GM19238 (cell line): ENCODE results near the gene MAPK12.

Experiments used
- DNase-seq: peaks from one replicate; pipeline ENCODE4 v3.0.0; 2011; ENCODE audit warnings: low spot score; ENCODE audit not compliant: insufficient read length

MAPK12 gene

GRCh38 chr22:50261615-50262459 is at the start of gene MAPK12:
Gene MAPK12, minus strand, starts transcription at chr22:50261683. Its CDS starts 174 bp downstream, at chr22:50261509.
- peak; percentile 93 for DNase-seq

- no peak for DNase-seq
Measured at GRCh38 chr22:50310949-50311444, 49.5 kb upstream of the MAPK12 start.

- DNase-seq: no peak
Measured at GRCh38 chr22:50310031-50310722, 48.7 kb upstream of the MAPK12 start.

GRCh38 chr22:50309601-50309991 is 48.1 kb upstream of the MAPK12 start:
- DNase-seq: no peak

GRCh38 chr22:50308986-50309600 is 47.6 kb upstream of the MAPK12 start:
- DNase-seq: no peak

- no peak for DNase-seq
Measured at GRCh38 chr22:50308597-50308935, 47.1 kb upstream of the MAPK12 start.

- DNase-seq: no peak
Measured at GRCh38 chr22:50307890-50308596, 46.6 kb upstream of the MAPK12 start.

- peak; percentile 91 for DNase-seq
Measured at GRCh38 chr22:50306753-50307749, 45.6 kb upstream of the MAPK12 start, which contains the start of gene PLXNB2. Gene PLXNB2, minus strand, starts transcription at chr22:50307646. Its CDS starts 17,062 bp downstream, at chr22:50290584.

- DNase-seq: no peak
Measured at GRCh38 chr22:50305923-50306566, 44.6 kb upstream of the MAPK12 start.

- no peak for DNase-seq
Measured at GRCh38 chr22:50305393-50305922, 44.0 kb upstream of the MAPK12 start.

- DNase-seq: no peak
Measured at GRCh38 chr22:50304528-50305392, 43.3 kb upstream of the MAPK12 start.

- no peak for DNase-seq
Measured at GRCh38 chr22:50303848-50304527, 42.5 kb upstream of the MAPK12 start.

- DNase-seq: no peak
Measured at GRCh38 chr22:50303515-50303847, 42.0 kb upstream of the MAPK12 start.

- no peak for DNase-seq
Measured at GRCh38 chr22:50302564-50302963, 41.1 kb upstream of the MAPK12 start.

- no peak for DNase-seq
Measured at GRCh38 chr22:50302041-50302541, 40.6 kb upstream of the MAPK12 start.

- DNase-seq: no peak
Measured at GRCh38 chr22:50301581-50301991, 40.1 kb upstream of the MAPK12 start.

GRCh38 chr22:50300620-50301257 is 39.3 kb upstream of the MAPK12 start:
- no peak for DNase-seq
